Fibroblast of lung (primary cell): Measurements from ENCODE around the gene NR5A1.

Source experiments
- EZH2 ChIP-seq: IDR thresholded peaks from 2 replicates; pipeline ENCODE4 v1.5.1; 2012; ENCODE audit warnings: low read length, control low read depth, mild to moderate bottlenecking; ENCODE audit errors: missing control alignments
- TF ChIP-seq, protein P1 (sequence below), 2 donors: IDR thresholded peaks in 1 of 2; conservative IDR thresholded peaks in 1 of 2; 1 replicate in 1 of 2; 2 replicates in 1 of 2; pipeline ENCODE4 v1.5.1; 2011 to 2012; ENCODE audit warnings: low read length in 2 of 2, control low read depth in 1 of 2, inconsistent platforms in 1 of 2, low read depth in 1 of 2, mild to moderate bottlenecking in 1 of 2

DNA sequence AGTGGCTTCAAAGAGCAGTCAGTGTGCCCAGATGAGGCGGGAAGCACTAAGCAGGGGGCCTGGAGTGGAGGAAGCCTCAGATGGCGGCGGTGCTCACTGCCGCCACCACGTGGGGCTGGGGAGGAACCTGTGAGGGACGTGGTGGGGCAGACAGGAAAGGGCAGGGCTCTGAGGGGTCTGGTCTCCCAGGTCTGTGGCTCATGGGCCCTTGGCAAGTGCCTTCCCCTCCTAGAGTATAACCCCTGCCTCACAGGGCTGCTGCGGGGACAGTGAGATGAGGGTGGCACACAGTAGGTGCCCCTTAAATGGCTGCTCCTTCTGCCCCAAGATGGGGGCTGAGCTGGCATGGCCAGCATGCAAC is 26.6 kb downstream of the NR5A1 start:
- TF ChIP-seq, protein P1, sequence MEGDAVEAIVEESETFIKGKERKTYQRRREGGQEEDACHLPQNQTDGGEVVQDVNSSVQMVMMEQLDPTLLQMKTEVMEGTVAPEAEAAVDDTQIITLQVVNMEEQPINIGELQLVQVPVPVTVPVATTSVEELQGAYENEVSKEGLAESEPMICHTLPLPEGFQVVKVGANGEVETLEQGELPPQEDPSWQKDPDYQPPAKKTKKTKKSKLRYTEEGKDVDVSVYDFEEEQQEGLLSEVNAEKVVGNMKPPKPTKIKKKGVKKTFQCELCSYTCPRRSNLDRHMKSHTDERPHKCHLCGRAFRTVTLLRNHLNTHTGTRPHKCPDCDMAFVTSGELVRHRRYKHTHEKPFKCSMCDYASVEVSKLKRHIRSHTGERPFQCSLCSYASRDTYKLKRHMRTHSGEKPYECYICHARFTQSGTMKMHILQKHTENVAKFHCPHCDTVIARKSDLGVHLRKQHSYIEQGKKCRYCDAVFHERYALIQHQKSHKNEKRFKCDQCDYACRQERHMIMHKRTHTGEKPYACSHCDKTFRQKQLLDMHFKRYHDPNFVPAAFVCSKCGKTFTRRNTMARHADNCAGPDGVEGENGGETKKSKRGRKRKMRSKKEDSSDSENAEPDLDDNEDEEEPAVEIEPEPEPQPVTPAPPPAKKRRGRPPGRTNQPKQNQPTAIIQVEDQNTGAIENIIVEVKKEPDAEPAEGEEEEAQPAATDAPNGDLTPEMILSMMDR (conservative IDR thresholded peaks at IDR 0.05 in 1 of 2, IDR thresholded peaks at IDR 0.05 in 1 of 2; ENCODE audit: low read depth in 1 of 2, low read length in 2 of 2): peak in 1 of 2 donors; percentile 38
- TF ChIP-seq EZH2: no peak
